ENCODE measurements around the gene CAMK2A.

CAMK2A gene

DNA sequence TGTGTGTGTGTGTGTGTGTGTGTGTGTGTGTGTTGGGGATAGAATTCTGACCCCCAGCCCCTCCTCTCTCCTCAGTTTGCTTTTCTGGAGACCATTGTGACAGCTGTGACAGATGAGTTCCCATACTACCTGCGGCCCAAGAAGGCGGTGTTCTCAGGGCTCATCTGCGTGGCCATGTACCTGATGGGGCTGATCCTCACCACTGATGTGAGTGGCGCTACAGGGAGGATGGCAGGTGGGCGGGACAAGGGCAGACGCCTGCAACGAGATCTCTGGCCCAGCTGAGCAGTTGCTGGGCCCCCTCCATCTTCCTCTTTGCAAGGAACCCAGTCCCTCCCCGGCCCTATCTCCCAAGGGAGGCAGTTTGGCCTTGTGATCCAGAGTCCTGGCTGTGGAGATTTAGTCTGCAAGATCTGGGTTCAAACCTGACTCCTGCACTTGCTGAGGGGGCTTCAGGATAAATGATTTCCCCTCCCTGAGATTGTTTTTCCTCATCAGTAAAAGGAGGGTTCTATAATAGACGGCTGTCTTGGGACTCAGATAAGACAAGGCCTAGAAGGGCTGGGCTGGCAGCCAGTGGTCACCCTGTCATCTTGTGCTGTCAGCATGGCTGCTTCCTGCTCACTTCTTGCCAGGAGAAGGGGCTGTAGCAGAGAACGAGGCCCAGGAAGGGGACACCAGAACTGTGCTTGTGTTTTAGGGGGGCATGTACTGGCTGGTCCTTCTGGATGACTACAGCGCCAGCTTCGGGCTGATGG is 85.6 kb downstream of the CAMK2A start:
- no peak for DNase-seq

DNA sequence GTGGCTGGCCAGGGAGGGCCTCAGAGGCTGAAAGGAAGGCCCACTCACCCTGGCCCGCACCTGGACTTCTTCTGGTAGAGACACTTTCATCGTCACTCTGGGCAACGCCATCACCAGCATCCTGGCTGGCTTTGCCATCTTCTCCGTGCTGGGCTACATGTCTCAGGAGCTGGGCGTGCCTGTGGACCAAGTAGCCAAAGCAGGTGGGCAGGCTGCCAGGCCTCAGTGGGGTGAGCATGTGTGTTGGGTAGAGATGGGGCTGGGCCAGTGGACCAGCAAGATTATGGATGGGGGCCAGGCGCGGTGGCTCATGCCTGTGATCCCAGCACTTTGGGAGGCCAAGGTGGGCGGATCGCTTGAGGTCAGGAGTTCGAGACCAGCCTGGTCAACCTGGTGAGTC is 87.1 kb downstream of the CAMK2A start:
- DNase-seq, result no peak

DNA sequence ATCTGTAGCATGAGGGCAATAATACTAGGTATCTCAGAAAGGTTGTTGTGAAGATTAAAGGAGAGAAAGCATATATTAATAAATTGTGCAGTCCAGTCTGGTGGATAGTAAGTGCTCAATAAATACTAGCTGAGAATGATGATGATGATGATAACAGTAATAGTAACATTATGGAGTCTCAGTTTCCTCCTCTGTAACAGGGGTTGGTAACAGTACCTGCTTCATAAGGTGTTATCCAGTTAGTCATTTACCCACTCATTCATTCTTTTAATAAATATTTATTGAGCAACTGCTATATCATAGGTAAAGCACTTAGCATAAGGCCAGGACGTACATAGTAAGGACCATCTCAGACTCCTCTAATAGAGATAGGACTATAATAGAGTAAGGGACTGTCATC is 92.1 kb downstream of the CAMK2A start:
- DNase-seq, result no peak

DNA sequence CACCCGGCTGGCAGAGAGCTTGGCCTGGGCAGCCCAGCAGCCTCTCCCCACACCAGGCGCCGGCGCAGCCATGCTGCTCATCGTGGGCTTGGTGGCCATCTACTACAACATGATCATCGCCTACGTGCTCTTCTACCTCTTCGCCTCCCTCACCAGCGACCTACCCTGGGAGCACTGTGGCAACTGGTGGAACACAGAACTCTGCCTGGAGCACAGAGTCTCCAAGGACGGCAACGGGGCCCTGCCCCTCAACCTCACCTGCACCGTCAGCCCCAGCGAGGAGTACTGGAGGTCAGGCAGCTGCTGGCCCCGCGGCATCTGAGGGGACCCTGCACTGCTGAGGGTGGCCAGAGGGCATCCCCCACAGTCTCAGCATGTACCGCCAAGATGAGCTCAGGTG is 92.6 kb downstream of the CAMK2A start:
- no peak for DNase-seq

DNA sequence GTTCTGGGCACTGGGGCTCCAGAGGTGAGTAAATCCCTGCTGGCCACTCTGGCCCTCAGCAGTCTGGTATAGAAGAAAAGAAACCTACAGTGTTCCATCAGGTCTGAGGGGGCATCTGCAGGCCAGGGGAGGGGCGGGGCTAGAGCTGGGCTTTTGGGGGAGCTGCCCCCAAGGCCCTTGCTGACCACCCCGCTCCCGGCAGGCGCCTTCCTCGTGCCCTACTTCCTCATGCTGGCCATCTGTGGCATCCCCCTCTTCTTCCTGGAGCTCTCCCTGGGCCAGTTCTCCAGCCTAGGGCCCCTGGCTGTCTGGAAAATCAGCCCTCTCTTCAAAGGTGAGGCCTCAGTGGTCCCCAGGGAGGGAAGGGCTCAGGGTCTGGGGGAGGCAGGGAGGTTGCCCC is 93.1 kb downstream of the CAMK2A start:
- no peak for DNase-seq

DNA sequence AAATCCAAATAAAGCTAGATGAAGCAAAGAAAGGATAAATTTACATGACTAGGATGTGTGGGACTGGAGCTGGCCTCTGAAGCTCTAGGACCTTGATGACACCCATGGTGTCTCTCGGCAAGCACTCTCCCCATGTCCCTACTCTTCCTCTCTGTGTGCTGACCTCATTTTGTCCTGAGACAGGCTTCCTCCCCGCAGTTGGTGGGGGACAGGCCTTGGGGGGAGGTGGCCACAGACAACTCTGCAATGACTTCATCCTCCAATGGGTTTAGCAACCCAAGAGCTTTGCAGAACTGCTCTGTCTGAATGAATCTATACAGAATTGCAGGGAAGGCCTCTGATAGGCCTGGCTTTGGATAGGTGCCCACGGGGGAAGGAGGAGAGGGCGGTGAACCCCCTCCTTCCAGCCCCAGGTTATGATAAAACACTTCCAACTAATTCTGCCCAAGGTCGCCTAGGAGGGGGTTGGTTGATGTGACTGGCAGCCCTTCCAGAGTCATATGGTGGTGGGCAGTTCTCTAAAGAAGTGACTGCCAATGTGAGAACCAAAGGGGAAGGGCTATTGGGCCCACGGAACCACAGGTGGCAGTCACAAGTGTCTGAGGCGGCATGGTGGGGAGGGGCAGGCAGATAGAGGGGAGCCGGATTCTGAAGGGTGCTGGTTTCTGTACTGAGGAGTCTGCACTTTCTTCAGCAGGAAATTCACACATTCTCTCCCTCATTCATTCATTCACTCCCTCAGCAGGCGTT is 93.7 kb downstream of the CAMK2A start:
- DNase-seq, result no peak

DNA sequence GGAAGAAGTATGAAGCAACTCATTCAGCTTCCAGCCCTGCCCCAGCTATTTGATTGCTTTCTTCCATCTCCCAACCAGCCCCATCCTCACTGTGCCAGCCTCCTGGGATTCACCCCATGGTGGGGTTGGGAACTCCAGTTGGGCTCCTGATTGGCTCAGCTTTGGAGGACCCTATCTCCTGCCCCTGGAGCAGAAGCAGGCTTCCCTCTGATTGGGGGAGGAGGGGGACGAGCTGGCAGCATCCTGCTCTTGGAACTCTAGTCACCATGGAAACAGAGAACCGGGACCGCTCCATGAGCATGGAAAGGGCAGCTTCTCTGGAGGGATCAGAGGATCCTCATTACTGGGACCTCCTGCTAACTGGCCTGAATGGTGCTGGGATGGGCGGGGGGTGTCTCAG is 97.1 kb downstream of the CAMK2A start:
- DNase-seq, result no peak

DNA sequence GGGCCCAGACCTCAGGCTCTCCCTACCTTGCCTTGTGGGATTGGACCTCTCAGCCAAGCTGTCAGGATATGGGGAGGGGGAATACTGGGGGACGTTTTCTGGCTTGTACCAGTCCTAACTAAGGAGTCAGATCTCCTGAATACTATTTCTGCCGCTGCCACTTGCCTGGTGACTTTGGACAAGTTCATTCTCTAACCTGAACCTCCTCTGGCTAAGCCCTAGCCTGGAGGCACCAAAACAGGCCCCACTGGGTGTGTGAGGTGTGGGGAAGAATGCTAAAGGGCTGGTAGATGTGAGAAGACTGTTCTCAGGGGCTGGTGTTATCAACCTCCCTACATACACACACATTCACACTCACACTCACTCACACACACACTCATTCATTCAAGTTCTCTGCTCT is 98.6 kb downstream of the CAMK2A start:
- no peak for DNase-seq

DNA sequence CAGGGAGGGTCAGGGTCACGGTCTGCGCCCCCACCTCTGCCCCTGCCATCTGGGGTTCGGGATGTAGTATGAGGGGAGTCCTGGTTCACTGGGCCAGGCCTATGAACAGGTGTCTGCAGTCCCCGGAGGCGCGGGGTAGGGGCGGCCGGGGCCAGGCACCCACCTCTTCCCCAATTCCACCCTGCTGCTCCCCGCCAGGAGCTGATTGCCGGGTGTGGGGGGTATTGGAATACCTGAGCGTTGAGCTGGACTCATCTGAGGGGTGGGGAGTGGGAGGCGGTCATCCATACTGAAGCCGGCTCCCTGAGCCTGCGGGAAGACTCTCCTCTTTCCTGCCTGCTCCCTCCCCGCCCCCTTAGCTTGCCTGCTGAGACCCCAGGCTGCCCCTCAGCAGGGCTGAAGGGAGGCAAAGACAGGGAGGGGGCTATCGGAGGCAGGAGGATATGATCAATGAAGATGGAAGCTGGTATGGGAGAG is 99.0 kb downstream of the CAMK2A start:
- DNase-seq, result no peak

DNA sequence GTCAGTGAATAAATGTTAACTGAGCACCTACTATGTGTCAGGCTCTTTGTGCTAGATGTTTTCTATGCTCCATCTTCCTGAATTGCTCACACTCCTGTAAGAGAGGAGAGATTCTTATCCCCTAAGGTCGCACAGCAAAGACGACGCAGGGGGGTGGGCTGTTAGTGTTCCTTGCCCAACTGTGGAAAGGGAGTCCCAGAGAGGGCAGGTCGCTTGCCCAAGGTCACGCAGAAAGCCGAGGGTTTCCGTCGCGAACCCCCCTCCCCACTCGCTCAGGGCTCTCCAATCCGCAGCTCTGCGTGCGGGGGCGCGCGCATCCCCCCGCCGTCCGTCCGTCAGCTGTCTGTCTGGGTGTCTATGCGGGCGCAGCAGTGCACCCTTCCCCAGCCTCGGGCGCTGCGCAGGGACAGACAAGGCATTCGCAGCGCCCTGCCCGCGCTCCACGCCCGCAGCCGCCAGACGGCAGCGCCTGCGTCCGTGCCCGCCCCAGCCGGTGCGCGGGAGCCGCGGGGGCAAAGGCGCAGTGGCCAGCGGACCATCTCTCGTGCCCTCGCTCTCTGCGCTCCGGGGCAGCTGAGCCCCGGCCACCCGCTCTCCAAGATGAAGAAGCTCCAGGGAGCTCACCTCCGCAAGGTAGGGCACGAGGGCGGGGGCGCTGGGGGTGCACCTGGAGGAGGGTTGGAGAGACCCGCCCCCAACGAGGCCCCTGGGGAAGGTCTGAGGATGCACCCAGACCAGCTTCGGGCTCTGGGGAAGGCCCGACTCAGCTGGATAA is 99.7 kb downstream of the CAMK2A start, which contains the start of gene SLC6A7:
Gene SLC6A7, plus strand, starts transcription at position 335 of the 775 bp plus-strand sequence. Its CDS starts 266 bp downstream, at position 601.
- DNase-seq, result no peak

DNA sequence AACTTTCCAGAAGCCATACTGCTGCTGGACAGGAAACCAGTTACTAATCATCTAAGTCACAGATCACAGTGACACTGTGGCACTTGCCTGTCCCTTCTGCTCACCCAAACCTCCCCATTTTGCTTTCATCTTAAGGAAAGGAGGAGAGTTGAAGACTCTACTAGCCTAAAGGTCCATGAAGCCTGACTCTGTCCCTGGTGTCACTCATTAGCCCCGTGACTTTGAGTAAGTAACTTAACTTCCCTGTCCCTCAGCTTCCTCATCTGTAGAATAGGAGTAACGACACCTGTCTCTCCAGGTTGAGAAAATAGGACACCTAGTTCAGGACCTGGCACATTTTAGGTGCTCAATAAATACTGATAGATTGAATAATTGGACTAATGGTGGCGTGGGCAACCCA is 100.2 kb downstream of the CAMK2A start:
- no peak for DNase-seq

DNA sequence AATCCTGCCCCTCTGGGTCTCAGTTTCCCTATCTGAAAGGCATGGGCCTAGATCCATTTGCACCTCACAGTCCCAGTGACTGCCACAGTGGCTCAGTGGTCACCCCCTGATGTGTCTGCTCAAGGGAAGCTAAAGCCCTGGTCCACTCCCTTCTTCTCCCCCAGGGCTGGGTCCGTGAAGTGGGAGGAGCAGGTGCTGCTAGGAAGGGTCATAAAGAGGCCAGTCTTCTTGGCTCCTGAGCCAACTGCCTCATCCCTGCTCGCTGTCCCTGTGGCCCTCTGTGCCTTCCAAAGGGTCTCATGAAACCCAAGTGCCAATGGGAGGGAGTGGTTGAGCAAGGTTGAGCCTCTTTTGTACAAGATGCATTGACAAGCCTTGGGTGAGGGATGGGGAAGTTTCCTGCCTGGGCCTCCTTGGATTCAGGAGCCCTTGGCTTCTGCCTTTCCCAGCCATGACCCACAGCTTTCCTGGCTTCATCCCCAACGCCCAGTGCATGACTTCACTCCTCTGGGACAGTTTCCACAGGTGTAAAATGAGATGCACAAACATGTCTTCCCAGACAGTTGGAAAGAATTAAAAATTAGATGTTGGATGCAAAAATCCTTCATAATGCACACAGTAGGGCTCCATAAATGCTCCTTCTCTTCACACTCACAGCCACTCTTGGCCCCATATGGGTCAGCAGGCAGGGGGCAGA is 101.3 kb downstream of the CAMK2A start:
- no peak for DNase-seq

DNA sequence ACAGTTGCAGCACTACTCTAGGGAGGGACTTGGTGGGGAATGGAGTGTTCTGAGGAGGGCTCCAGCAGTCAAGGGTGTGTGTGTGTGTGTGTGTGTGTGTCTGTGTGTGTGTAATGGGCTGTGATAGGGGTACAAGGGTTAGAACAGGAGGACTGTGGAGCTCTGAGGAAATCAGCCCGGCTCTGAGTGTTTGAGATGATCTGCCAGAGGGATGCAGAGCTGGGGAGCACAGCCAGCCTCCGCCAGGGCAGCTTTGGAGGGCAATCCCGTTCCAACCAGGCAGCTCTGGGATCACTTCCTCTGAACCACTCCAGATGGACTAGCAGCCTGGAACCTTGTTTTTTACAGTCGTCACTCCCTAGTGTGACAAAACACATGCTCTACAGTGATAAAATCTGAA is 102.7 kb downstream of the CAMK2A start:
- no peak for DNase-seq

DNA sequence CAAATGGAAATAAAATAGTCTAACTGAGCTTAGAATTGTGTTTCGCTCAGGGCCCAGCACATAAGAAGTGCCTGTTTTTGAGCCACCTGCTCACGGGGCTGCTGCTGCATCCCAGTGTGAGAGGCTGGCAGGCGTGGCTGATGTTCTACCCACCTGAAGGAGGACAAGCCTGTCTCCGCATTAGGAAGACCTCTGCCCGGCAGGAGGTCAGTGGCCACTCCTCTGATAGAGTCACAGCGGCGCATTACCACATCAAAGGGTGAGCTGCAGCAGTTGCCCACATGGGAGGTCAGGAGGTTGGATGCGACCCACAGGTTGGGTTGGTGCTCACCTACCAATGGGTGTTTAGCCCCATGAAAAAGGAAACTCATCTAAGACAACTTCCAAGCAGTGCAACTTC is 103.4 kb downstream of the CAMK2A start:
- DNase-seq, result no peak

DNA sequence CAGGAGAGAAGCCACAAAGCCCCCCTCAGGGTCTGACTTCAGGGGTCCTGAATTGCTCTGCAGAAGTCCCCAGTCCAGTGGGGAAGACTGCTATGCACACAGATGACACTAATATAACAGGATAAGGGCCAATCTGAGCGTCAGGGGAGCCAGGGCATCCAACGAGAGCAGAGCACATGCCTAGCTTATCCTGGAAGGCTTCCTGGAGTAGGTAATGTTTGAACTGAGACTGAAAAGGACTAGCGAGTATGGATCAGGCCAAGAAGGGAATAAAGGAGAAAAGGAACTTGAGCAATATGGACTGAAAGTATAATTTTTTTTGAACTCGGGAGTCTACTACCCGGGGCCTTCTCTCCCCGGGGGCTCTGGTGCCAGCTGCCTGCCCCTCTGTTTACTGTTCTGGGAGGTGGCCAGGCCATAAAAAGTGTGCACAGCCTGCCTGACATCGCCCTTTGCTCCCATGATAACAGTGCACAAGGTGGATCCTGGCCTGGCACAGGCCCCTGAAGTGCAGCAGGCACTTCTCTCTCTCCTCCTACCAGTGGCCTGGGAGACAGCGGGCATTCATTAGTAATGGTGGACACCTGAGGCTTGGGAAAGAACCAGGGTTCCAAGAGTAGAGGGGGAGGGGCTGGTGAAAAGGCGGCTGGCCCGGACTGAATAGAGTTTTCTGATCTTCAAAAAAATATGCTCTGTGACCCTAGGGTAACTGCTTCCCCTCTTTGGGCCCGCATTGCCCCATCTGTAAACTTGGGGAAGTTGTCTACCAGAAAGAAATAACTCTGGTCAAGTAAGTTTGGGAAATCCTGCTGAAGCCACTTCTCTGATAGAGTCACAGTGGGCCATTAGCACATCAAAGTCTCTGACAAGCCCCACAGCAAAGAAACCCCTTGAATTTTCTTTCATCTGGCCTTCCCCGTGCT is 104.3 kb downstream of the CAMK2A start:
- DNase-seq, result no peak

DNA sequence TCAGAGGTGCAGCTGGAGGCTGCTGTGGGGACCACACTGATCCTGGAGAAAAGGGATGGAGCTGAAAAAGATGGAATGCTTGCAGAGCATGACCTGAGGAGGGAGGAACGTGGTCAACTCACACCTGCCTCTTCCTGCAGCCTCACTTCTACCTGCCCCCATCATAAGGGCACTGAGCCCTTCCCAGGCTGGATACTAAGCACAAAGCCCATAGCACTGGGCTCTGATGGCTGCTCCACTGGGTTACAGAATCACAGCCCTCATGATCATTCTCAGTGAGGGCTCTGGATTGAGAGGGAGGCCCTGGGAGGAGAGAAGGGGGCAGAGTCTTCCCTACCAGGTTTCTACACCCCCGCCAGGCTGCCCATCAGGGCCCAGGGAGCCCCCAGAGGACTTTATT is 105.6 kb downstream of the CAMK2A start:
- DNase-seq, result no peak

DNA sequence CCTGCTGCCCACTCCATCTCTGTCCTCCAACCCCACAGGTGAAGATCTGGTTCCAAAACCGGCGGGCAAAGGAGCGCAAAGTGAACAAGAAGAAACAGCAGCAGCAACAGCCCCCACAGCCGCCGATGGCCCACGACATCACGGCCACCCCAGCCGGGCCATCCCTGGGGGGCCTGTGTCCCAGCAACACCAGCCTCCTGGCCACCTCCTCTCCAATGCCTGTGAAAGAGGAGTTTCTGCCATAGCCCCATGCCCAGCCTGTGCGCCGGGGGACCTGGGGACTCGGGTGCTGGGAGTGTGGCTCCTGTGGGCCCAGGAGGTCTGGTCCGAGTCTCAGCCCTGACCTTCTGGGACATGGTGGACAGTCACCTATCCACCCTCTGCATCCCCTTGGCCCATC is 106.1 kb downstream of the CAMK2A start:
- no peak for DNase-seq

DNA sequence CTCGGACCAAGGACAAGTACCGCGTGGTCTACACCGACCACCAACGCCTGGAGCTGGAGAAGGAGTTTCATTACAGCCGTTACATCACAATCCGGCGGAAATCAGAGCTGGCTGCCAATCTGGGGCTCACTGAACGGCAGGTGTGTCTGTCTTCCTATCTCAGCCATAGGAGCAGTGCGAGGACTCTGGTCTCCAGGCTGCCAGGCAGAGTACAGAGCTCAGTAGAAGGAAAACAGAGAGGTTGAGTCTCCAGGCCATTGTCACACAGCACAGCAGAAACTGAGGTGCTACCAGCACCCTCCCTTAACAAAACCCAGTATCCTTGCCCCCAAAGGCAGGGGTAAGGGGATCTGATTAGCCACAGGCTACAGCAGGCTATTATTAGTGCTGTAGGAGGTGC is 106.8 kb downstream of the CAMK2A start:
- DNase-seq, result no peak

DNA sequence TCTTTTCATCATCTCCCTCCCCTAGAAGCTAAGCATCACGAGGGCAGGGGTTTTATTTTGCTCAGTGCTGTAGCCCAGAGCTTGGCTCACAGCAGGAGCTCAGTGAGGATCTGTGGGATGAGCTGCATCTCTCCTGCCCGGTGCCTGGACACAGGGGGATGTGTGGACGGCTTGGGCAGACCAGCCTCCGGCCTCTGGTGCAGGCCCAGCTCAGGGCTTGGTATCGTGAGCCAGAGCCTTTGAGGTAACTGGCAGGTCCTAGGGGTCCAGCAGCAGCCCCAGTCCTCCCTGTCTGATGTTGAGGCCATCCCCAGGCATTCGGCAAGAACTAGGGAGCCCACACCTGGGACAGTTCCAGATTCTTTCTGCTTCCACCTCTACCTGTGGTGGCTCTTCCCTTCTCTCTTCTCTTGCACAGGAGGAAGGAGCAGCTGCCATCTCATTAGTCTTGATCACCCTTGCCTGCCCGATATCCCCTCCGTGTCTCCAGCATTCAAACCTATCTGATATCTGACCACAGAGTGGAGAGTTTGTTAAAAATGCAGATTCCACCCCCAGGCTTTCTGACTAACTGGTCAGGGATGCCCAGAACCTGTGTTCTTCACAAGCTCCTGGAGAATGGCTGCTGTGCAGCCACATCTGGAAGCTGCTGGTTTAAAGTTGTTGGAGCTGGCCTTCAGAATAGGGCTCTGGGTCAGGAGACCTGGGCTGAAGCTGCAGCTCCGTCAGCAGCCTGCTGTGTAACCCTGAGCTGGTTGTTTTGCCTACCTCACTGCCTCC is 107.6 kb downstream of the CAMK2A start:
- no peak for DNase-seq

DNA sequence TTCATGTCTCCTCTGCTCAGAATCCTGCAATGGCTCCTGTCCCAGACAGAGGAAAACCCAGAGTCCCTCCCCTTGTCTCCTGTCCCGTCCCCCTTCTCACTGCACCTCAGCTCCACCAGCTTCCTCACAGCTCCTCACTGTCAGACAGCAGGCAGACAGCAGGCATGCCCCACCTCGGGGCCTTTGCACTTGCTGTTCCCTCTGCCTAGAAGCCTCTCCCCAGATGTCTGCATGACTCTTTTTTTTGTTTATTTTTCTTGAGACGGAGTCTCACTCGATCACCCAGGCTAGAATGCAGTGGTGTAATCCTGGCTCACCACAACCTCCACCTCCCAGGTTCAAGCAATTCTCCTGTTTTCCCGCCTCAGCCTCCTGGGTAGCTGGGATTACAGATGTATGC is 108.5 kb downstream of the CAMK2A start:
- DNase-seq, result no peak

Data from CD4-positive, alpha-beta T cell treated with Interleukin-4 for 4 hours (primary cell).